AG04450 (cell line): ENCODE results near the gene CUL3. TPM values are rescaled to one million over a fixed set of nuclear protein-coding genes. Genes with fewer than 3 reads are reported as not detected.

ENCODE experiments used
- CTCF ChIA-PET: fragments of 300-600, 350-600 bp; formaldehyde crosslinking; extraction: SDS; loops from one replicate; lab custom pipeline; 2022; ENCODE audit warnings: antibody characterized with exemption, inconsistent platforms; lab: Charles Lee
- POLR2A ChIA-PET: fragments of 350-600 bp; formaldehyde crosslinking; extraction: SDS; loops from one replicate; lab custom pipeline; 2021; ENCODE audit warnings: antibody characterized with exemption, inconsistent platforms; lab: Yijun Ruan, JAX
- DNase-seq: peaks from one replicate; pipeline ENCODE4 v3.0.0-alpha.2; 2011; ENCODE audit warnings: low read depth, low spot score
- H3K27ac ChIP-seq: one replicate; pipeline ENCODE4 v1.5.1; 2012; ENCODE audit warnings: low read depth, low read length, control low read depth
- H3K27me3 ChIP-seq: one replicate; pipeline ENCODE4 v1.6.0; 2012; ENCODE audit warnings: low read length; ENCODE audit not compliant: control insufficient read depth, insufficient read depth
- H3K4me3 ChIP-seq: 2 replicates; pipeline ENCODE4 v1.5.1; 2011; ENCODE audit warnings: mild to moderate bottlenecking, low read depth, low read length, control low read depth
- H3K9me3 ChIP-seq: 2 replicates; pipeline ENCODE4 v1.5.1; 2012; ENCODE audit warnings: low read length; ENCODE audit not compliant: control insufficient read depth, insufficient read depth
- CTCF ChIP-seq: IDR thresholded peaks from 2 replicates; pipeline ENCODE4 v1.5.1; 2011; ENCODE audit warnings: low read depth, low read length, control low read depth, inconsistent platforms
- polyA plus RNA-seq: library from polyadenylated mRNA; depleted of rRNA; stranded (reverse); fragments of >200 nt; gene quantifications from 2 replicates; pipeline ENCODE4 v1.2.3, GENCODE V29; 2011

Gene CUL3
- polyA plus RNA-seq, 1 experiment: 57.3 TPM

DNA sequence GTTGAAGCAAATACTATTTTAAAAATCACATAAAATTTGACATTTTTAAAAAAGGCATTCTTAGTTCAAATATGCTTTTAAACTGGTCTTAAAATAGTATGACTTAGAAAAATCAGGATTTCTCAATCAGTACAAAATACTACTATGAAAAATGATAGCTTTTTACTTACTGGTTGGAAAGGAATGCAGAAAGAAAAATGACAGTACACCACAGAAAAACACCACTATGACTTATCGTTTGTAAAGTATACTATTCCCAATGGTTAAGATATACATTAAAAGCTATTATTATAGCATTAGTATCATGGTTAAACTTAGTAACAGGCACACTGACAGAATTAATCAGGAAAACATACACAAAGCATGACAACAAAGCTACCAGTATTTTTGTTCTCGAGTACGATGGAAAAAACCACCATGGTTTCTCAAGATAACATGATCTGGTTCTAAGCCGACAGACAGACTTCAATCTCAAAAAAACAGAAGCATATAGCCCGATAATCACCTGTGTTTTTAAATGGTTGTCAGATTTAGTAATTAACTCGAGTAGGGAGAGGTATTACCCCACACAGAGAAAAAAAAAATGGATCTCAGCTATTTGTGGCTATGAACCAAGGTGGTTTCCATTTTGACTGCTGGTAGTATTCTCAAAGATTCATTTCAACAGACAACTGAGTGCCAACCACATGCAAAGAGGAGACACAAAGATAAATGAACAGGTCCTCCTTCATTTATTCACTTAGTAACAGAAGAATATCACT lies 39.1 kb downstream of the CUL3 start:
- no peak for TF ChIP-seq CTCF
- Histone ChIP-seq H3K9me3 (no peaks in the 10 kb centered on the region), H3K4me3 (no peak overlapping the region), H3K27ac (no peak overlapping the region), H3K27me3 (no peaks in the 10 kb centered on the region)
- ChIA-PET POLR2A (interaction anchor here (0.5 to 1.0 kb wide), 2 partner anchors 26 to 604 kb away, joined by 3 to 5 read pairs; no protein-coding TSS in a partner anchor), CTCF (interaction anchor here (0.7 to 1.3 kb wide), 4 partner anchors 13 to 173 kb away, joined by 3 read pairs; no protein-coding TSS in a partner anchor)
- peak; percentile 23 for DNase-seq

DNA sequence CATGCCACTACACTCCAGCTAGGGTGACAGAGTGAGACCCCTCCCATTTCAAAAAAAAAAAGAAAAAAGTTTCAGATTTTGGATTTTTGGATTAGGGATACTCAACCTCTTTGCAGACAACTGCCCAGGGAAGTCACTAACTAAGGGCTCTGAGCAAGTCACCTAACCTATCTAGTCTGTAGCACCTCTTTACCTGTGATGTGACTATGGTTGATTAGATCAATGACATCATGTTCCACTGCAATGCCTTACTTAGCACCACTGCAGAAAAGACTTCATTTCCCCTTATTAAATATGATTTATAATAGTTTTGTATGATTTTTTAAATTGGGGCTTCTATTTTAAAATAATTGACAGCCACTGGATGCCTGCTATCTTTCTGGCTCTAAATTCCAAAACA lies 41.2 kb downstream of the CUL3 start:
- no peak for TF ChIP-seq CTCF
- CTCF ChIA-PET: interaction anchor here (0.5 kb wide), 1 partner anchor 18 kb away, joined by 6 read pairs; no protein-coding TSS in a partner anchor
- no peak overlapping the region for H3K4me3 ChIP-seq
- H3K9me3 ChIP-seq: no peaks in the 10 kb centered on the region
- POLR2A ChIA-PET: no interaction called here
- H3K27me3 ChIP-seq: no peaks in the 10 kb centered on the region
- no peak overlapping the region for H3K27ac ChIP-seq
- no peak for DNase-seq

DNA sequence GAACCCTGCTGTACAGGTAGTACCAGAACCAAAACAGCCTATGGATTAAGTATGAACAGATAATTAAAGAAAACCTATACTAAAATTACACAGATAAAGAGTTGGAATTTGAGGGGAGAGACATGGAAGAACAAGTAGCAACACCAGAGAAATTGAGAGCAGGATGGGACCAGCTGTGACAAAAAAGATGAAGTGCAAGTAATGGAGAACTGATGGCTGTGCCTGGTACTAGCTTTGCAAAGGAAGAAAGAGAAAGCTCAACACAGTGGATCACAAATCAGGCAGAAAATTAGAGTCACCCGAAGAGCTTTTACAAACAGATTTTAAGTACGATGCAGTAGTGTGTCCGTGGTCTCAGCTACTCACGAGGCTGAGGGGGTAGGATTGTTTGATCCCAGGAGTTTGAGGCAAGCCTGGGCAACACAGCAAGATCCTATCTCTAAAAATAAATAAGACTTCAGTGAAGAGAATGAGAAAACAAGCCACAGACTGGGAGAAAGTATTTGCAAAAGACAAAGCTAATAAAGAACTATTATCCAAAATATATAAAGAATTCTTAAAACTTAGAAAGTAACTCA lies 46.5 kb downstream of the CUL3 start:
- Histone ChIP-seq H3K27me3 (no peaks in the 10 kb centered on the region), H3K4me3 (no peak overlapping the region), H3K9me3 (no peaks in the 10 kb centered on the region), H3K27ac (no peak overlapping the region)
- DNase-seq: no peak
- POLR2A ChIA-PET: no interaction called here
- CTCF ChIA-PET: no interaction called here
- TF ChIP-seq CTCF: no peak

DNA sequence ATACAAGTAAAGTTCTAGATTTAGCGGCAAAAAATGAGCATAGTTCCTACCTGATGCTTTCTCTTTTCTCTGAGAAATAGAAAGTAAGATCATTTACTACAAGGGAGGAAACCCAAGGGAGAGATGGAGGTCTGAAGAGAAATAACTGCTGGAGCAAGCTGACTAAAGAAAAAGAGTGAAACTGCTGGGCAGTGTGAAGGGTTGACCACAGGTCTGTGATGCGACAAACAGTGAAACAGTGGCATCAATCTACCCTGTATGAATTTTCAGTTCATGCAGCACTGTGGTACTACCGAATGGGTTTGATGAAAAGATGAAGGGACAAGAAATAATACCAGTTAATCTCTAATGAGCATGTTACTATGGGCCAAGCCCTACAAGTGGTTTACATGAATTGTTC lies 52.2 kb downstream of the CUL3 start:
- Histone ChIP-seq H3K27ac (no peak overlapping the region), H3K27me3 (no peaks in the 10 kb centered on the region), H3K9me3 (no peaks in the 10 kb centered on the region), H3K4me3 (no peak overlapping the region)
- ChIA-PET POLR2A (no interaction called here), CTCF (interaction anchor here (0.5 kb wide), 1 partner anchor 13 kb away, joined by 3 read pairs; no protein-coding TSS in a partner anchor)
- no peak for DNase-seq
- no peak for TF ChIP-seq CTCF

GRCh38 chr2:224532441-224532840 lies 52.7 kb downstream of the CUL3 start:
- ChIA-PET CTCF (interaction anchor here (0.5 kb wide), 1 partner anchor 14 kb away, joined by 3 read pairs; no protein-coding TSS in a partner anchor), POLR2A (no interaction called here)
- TF ChIP-seq CTCF: no peak
- H3K27me3 ChIP-seq: no peaks in the 10 kb centered on the region
- no peaks in the 10 kb centered on the region for H3K9me3 ChIP-seq
- H3K4me3 ChIP-seq: no peak overlapping the region
- no peak for DNase-seq
- no peak overlapping the region for H3K27ac ChIP-seq
